Measurements from ENCODE around the gene TOLLIP. TPM values are rescaled to one million over a fixed set of nuclear protein-coding genes. Genes with fewer than 3 reads are reported as not detected.
"Not testable (repeated sequence)": the region's sequence is repeated elsewhere in the genome, so short reads cannot be mapped to it uniquely, and the experiment has no call there.

TOLLIP gene
- total RNA-seq, 2 donors from 2014 or later, result 51.1 to 63.9 TPM

DNA sequence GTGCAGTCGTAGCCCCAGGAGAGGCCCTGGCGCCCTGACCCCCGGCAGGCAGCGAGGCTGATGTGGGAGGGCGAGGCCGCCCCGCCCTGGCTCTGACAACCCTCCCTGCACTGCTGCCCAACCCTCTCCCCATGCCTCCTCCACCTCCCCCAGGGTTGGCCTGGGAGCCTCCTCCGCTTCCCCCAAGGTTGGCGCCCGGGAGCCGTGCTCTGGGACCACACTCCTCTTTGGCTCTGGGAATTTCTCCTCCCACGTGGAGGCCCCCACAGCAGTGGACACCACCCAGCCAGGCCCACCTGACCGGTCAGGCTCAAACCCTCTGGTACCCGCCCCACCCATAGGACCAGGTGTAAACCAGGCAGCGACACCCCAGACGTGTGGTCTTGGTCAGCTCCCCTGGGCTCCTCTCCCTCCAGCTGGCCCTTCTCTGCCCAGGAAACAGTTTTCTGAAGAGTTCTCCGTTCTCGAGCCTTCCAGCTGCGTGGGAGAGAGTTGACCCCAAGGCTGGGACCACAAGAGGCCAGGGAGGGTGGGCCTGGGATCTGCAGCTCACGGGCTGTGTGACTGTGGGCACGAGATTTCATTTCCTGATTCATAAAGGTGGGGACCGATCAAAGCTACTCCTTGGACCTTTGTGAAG is 40.8 kb upstream of the TOLLIP start:
- intact Hi-C loops (cut with DNase I), result no loop called here
- Histone ChIP-seq H3K36me3 (replicated peaks in 1 of 2; ENCODE audit: insufficient read depth in 1 of 2, low read depth in 2 of 2) (no peaks in the 10 kb centered on the region), H3K9me3 (no peaks in the 10 kb centered on the region), H3K27ac (no peak overlapping the region), H3K27me3 (no peaks in the 10 kb centered on the region), H3K4me1 (no peaks in the 10 kb centered on the region), H3K4me3 (no peak overlapping the region)
- no peak for TF ChIP-seq POLR2A (IDR thresholded peaks at IDR 0.05)
- TF ChIP-seq, protein P1, sequence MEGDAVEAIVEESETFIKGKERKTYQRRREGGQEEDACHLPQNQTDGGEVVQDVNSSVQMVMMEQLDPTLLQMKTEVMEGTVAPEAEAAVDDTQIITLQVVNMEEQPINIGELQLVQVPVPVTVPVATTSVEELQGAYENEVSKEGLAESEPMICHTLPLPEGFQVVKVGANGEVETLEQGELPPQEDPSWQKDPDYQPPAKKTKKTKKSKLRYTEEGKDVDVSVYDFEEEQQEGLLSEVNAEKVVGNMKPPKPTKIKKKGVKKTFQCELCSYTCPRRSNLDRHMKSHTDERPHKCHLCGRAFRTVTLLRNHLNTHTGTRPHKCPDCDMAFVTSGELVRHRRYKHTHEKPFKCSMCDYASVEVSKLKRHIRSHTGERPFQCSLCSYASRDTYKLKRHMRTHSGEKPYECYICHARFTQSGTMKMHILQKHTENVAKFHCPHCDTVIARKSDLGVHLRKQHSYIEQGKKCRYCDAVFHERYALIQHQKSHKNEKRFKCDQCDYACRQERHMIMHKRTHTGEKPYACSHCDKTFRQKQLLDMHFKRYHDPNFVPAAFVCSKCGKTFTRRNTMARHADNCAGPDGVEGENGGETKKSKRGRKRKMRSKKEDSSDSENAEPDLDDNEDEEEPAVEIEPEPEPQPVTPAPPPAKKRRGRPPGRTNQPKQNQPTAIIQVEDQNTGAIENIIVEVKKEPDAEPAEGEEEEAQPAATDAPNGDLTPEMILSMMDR (IDR thresholded peaks at IDR 0.05), result no peak
- ATAC-seq (no peak), DNase-seq (no peak)
- 78 to 79% methylated on average over 10 to 19 of the region's 22 CpGs for WGBS, 2 donors

DNA sequence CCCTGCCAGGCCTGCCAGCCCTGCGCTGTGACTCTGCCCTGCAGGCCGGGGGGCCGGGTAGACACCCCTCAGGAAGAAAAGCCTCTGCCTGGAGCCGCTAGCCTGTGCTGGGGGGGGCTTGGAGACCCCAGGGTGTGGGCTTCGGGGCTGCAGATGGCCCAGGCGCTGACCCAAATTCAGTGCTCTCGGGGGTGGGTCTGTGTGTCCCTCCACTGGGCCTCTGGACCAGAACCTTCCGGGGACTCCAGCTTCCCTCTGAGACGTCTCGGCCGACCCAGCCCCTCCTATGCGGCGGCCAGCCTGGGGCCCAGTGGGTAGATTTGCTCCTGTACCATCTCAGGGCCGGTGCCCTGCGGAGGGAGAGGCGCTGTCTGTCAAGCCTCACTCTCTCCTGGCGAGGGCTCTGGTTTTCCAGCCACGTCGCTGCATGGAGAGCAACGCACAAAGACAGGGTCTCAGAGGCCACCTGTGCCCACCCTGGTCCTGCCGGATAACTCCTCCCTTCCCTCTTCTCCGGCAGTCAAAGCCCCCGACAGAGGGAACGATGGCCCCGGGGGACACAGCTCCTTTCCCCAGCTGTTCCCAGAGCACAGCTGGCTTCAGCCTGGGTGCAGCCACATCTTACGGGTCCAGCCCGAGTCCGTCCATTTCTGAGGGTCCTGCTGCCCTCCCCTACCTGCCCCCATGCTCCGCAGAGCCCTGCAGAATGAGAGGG is 40.1 kb upstream of the TOLLIP start:
- Histone ChIP-seq H3K27ac (no peak overlapping the region), H3K4me1 (no peaks in the 10 kb centered on the region), H3K36me3 (replicated peaks in 1 of 2; ENCODE audit: insufficient read depth in 1 of 2, low read depth in 2 of 2) (no peaks in the 10 kb centered on the region), H3K4me3 (no peak overlapping the region), H3K27me3 (no peaks in the 10 kb centered on the region), H3K9me3 (no peaks in the 10 kb centered on the region)
- intact Hi-C loops (cut with DNase I), result no loop called here
- TF ChIP-seq, protein P1 (IDR thresholded peaks at IDR 0.05), result no peak
- TF ChIP-seq POLR2A (IDR thresholded peaks at IDR 0.05), result no peak
- DNase-seq, result no peak
- ATAC-seq, result no peak
- 66 to 78% methylated on average over 17 to 27 of the region's 29 CpGs for WGBS, 2 donors

DNA sequence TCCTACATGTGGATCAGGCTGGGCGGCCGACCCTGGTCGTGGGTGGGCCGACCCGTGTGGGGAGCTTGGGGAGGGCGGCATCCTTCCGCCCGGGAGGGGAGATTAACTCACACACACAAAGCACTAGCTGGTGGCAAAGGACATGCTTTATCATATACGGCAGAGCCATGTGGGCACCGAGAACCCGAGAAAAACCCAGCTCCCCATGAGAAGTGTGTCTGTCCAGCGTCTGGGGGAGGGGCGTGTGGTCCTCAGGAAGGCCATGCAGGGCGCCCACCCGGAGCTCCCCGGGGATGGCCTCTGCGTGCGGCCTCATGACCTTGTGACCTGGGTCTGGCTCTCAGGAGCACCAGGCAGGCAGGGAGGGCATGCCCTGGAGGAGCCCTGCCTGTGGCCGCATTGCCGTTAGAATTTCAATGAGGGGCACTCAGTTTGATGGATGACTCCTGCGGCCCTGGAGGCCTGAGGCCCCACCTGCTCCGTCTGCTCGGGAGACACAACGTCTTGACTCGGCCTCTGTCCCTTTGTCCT is 39.4 kb upstream of the TOLLIP start:
- TF ChIP-seq, protein P1 (IDR thresholded peaks at IDR 0.05), result no peak
- no peak for TF ChIP-seq POLR2A (IDR thresholded peaks at IDR 0.05)
- 67 to 93% methylated on average over 7 to 24 of the region's 25 CpGs for WGBS, 2 donors
- Histone ChIP-seq H3K27ac (no peak overlapping the region), H3K4me3 (no peak overlapping the region), H3K36me3 (replicated peaks in 1 of 2; ENCODE audit: insufficient read depth in 1 of 2, low read depth in 2 of 2) (no peaks in the 10 kb centered on the region), H3K4me1 (no peaks in the 10 kb centered on the region), H3K27me3 (no peaks in the 10 kb centered on the region), H3K9me3 (no peaks in the 10 kb centered on the region)
- ATAC-seq, result no peak
- intact Hi-C loops (cut with DNase I), result no loop called here
- no peak for DNase-seq

DNA sequence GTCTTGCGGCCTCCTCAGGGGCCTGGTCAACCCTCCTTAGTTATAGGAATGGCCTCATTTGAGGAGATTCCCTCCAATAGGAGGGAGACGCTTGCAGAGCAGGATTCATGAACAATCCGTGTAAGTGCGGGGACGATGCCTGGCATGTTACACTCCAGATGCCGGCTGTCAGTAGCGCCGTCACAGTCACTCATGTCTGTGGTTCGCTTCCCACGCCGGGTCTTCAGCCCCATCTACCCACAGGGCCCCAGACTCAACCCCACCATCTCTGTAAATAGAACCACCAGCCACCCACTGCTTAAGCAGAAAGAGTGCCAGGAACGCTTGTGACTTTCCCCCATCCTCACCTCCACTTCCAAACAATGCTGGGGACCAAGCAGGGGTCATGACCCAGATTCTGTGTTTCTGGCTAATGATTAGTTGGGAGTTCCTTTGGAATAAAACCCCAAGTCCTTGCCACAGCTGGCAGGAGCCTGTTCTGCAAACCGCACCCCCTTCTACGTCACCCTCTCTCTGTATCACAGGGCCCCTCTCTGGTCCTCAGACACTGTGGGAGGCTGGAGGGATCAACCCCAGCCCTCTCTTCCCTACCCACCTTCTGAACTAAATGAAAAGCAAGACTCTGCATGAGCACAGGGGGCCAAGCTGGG is 38.8 kb upstream of the TOLLIP start:
- Histone ChIP-seq H3K4me1 (no peaks in the 10 kb centered on the region), H3K9me3 (no peaks in the 10 kb centered on the region), H3K36me3 (replicated peaks in 1 of 2; ENCODE audit: insufficient read depth in 1 of 2, low read depth in 2 of 2) (no peaks in the 10 kb centered on the region), H3K27ac (no peak overlapping the region), H3K27me3 (no peaks in the 10 kb centered on the region), H3K4me3 (no peak overlapping the region)
- intact Hi-C loops (cut with DNase I), result no loop called here
- ATAC-seq, result no peak
- WGBS, 2 donors, result 95% methylated on average over 13 to 14 of the region's 14 CpGs
- DNase-seq, result no peak
- TF ChIP-seq POLR2A (IDR thresholded peaks at IDR 0.05), result no peak
- TF ChIP-seq, protein P1 (IDR thresholded peaks at IDR 0.05), result no peak

DNA sequence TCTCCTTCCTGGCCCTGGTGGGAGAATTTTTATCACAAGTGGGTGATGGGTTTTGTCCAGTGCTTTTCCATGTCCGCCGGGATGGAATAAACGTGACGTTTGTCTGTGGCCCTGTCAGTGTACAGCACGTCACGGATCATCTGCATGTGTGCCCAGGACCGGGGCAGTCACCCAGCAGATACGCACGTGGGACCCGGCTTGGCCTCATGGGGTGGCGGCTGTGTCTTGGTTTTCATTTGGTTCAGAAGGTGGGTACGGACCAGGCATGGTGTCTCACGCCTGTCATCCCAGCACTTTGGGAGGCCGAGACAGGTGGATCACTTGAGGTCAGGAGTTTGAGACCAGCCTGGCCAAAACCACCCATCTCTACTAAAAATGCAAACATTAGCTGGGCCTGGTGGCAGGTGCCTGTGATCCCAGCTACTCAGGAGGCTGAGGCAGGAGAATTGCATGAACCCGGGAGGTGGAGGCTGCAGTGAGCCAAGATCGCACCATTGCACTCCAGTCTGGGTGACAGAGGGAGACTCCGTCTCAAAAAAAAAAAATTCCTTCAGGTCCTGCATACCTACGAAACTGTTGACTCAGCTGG is 38.1 kb upstream of the TOLLIP start:
- H3K4me1 ChIP-seq; H3K4me3 ChIP-seq; H3K27ac ChIP-seq; DNase-seq; H3K36me3 ChIP-seq (replicated peaks in 1 of 2; ENCODE audit: insufficient read depth in 1 of 2, low read depth in 2 of 2); H3K27me3 ChIP-seq; ATAC-seq; H3K9me3 ChIP-seq; intact Hi-C loops (cut with DNase I): not testable (repeated sequence)
- 91 to 95% methylated on average over 10 to 18 of the region's 18 CpGs for WGBS, 2 donors

All from body of pancreas (tissue), 4 donors.